Gastroesophageal sphincter (tissue), 4 donors: ENCODE data around the gene AVPR2. TPM values are rescaled to one million over a fixed set of nuclear protein-coding genes. Genes with fewer than 3 reads are reported as not detected.

Experiments used
- ATAC-seq: fragments of 150-250 bp; one replicate; pipeline ENCODE4 v1.9.1; 2016; ENCODE audit warnings: mild to moderate bottlenecking, moderate library complexity
- H3K27ac ChIP-seq, 4 donors: fragments of 200-600 bp; sonication (generic) in 3 of 4; 1 replicate in 3 of 4; 2 replicates in 1 of 4; pipeline ENCODE4 v1.5.1; 2016 to 2019
- H3K27me3 ChIP-seq: fragments of 200-600 bp; sonication (generic); one replicate; pipeline ENCODE4 v1.5.1; 2019
- H3K36me3 ChIP-seq, 2 donors: fragments of 200-600 bp; sonication (generic); one replicate each; pipeline ENCODE4 v1.5.1; 2019; ENCODE audit warnings: control low read depth in 1 of 2
- H3K4me1 ChIP-seq, 3 donors: fragments of 200-600 bp; sonication (generic); 1 replicate in 2 of 3; 2 replicates in 1 of 3; pipeline ENCODE4 v1.5.1; 2016 to 2019; ENCODE audit warnings: control low read depth in 2 of 3
- H3K4me3 ChIP-seq, 2 donors: fragments of 200-600 bp; sonication (generic); one replicate each; pipeline ENCODE4 v1.5.1; 2019; ENCODE audit warnings: mild to moderate bottlenecking in 1 of 2, moderate library complexity in 1 of 2
- H3K9me3 ChIP-seq, 3 donors: fragments of 200-600 bp; sonication (generic); one replicate each; pipeline ENCODE4 v1.5.1; 2017 to 2019; ENCODE audit warnings: control low read depth in 2 of 3
- CTCF ChIP-seq, 4 experiments: fragments of 200-600 bp in 2 of 4; fragments of 450-650 bp in 2 of 4; sonication (generic) in 1 of 4; IDR thresholded peaks; one replicate each; pipeline ENCODE4 v1.5.1; 2017 to 2019; ENCODE audit warnings: antibody characterized with exemption in 4 of 4, mild to moderate bottlenecking in 2 of 4, moderate library complexity in 2 of 4
- EP300 ChIP-seq: sonication (generic); formaldehyde crosslinking; IDR thresholded peaks from one replicate; pipeline ENCODE4 v1.6.1; 2017; ENCODE audit warnings: antibody characterized with exemption, mild to moderate bottlenecking
- POLR2A ChIP-seq, 2 donors: fragments of 450-650 bp; IDR thresholded peaks; one replicate each; pipeline ENCODE4 v1.6.1; 2017; ENCODE audit warnings: antibody characterized with exemption in 2 of 2, mild to moderate bottlenecking in 2 of 2, moderate library complexity in 1 of 2
- POLR2AphosphoS5 ChIP-seq: sonication (generic); formaldehyde crosslinking; IDR thresholded peaks from one replicate; pipeline ENCODE4 v1.6.1; 2017; ENCODE audit warnings: antibody characterized with exemption
- WGBS, 2 donors: methylation state at CpG; one replicate each; pipeline ENCODE4 v1.1.5; 2018; ENCODE audit warnings: low coverage in 1 of 2; 5-methylcytosine and 5-hydroxymethylcytosine counted together
- total RNA-seq, 4 donors: library from RNA; depleted of rRNA; stranded (reverse); fragments of >200 nt; gene quantifications; one replicate each; pipeline ENCODE4 v1.1.0, GENCODE V29; 2016

Gene AVPR2
- total RNA-seq, 4 donors from 2014 or later: 0.81 to 7.9 (median 3.8) TPM

GRCh38 chrX:153950127-153950526 is 45.7 kb downstream of the AVPR2 start:
- TF ChIP-seq CTCF (IDR thresholded peaks at IDR 0.05) (no peak), POLR2AphosphoS5 (no peak), EP300 (no peak), POLR2A (IDR thresholded peaks at IDR 0.05) (no peak)
- ATAC-seq: no peak
- H3K27ac ChIP-seq: peak overlapping the region in 3 of 4 donors; percentile 86 to 89 (median 87)
- H3K4me3 ChIP-seq: no peak overlapping the region
- H3K36me3 ChIP-seq: peaks cover 0 to 52% of the 10 kb centered on the region in 2 donors
- H3K27me3 ChIP-seq: no peaks in the 10 kb centered on the region
- no peaks in the 10 kb centered on the region for H3K9me3 ChIP-seq
- H3K4me1 ChIP-seq: peaks cover 0 to 83% (median 0%) of the 10 kb centered on the region in 3 donors
- WGBS, 2 donors: 90% methylated on average over 2 of the region's 19 CpGs; no CpG with 5 or more reads in 1 of the 2 donors

GRCh38 chrX:153951683-153952372 is 47.4 kb downstream of the AVPR2 start:
- no peak for ATAC-seq
- no peak for TF ChIP-seq POLR2AphosphoS5
- TF ChIP-seq POLR2A (IDR thresholded peaks at IDR 0.05): no peak
- no peak for TF ChIP-seq EP300
- no peak for TF ChIP-seq CTCF (IDR thresholded peaks at IDR 0.05)
- H3K36me3 ChIP-seq: peaks cover 0 to 69% of the 10 kb centered on the region in 2 donors
- H3K27me3 ChIP-seq: no peaks in the 10 kb centered on the region
- peak overlapping the region in 1 of 2 donors; percentile 44 for H3K4me3 ChIP-seq
- H3K9me3 ChIP-seq: no peaks in the 10 kb centered on the region
- H3K4me1 ChIP-seq: peaks cover 0 to 85% (median 0%) of the 10 kb centered on the region in 3 donors
- WGBS, 2 donors: 80% methylated on average over 1 of the region's 28 CpGs; no CpG with 5 or more reads in 1 of the 2 donors
- H3K27ac ChIP-seq: peak overlapping the region in 3 of 4 donors; percentile 83 to 89 (median 86)

- H3K9me3 ChIP-seq: no peaks in the 10 kb centered on the region
- no CpG with 5 or more reads among the region's 32 CpGs for WGBS, 2 donors
- ATAC-seq: no peak
- H3K4me1 ChIP-seq: peaks cover 0 to 78% (median 0%) of the 10 kb centered on the region in 3 donors
- TF ChIP-seq CTCF (IDR thresholded peaks at IDR 0.05) (no peak), POLR2AphosphoS5 (no peak), EP300 (no peak), POLR2A (IDR thresholded peaks at IDR 0.05) (no peak)
- H3K27me3 ChIP-seq: no peaks in the 10 kb centered on the region
- H3K4me3 ChIP-seq: peak overlapping the region in 1 of 2 donors; percentile 44
- peaks cover 0 to 76% of the 10 kb centered on the region in 2 donors for H3K36me3 ChIP-seq
- peak overlapping the region; percentile 83 to 90 (median 88) for H3K27ac ChIP-seq
Observed at GRCh38 chrX:153952373-153953026, 48.0 kb downstream of the AVPR2 start.

GRCh38 chrX:153953342-153953830 is 48.9 kb downstream of the AVPR2 start:
- Histone ChIP-seq H3K4me1 (peaks cover 0 to 69% (median 0%) of the 10 kb centered on the region in 3 donors), H3K27ac (peak overlapping the region; percentile 83 to 90 (median 88)), H3K9me3 (no peaks in the 10 kb centered on the region), H3K36me3 (peaks cover 0 to 84% of the 10 kb centered on the region in 2 donors), H3K4me3 (peak overlapping the region; percentile 23 to 44), H3K27me3 (no peaks in the 10 kb centered on the region)
- WGBS, 2 donors: 50% methylated on average over 2 of the region's 33 CpGs; no CpG with 5 or more reads in 1 of the 2 donors
- peak in 3 of 4 experiments; percentile 95 to 98 (median 97) for TF ChIP-seq CTCF (IDR thresholded peaks at IDR 0.05)
- peak; percentile 53 for TF ChIP-seq POLR2AphosphoS5
- TF ChIP-seq EP300: no peak
- TF ChIP-seq POLR2A (IDR thresholded peaks at IDR 0.05): peak in 1 of 2 donors; percentile 21
- peak; percentile 81 for ATAC-seq
